HG03354 (cell line): ENCODE measurements around the gene ABCD1.
"Not testable (repeated sequence)": the region's sequence is repeated elsewhere in the genome, so short reads cannot be mapped to it uniquely, and the experiment has no call there.

ENCODE experiments used
- ATAC-seq: cut with Tn5 transposase; IDR thresholded peaks from one replicate; pipeline ENCODE4 v1.9.1; 2021; ENCODE audit warnings: mild to moderate bottlenecking; ENCODE audit not compliant: unreplicated experiment, poor library complexity, severe bottlenecking

ABCD1 gene

GRCh38 chrX:153731117-153731844 lies 6.6 kb downstream of the ABCD1 start:
- ATAC-seq: no peak

- no peak for ATAC-seq
Measured at GRCh38 chrX:153731845-153732215, 7.2 kb downstream of the ABCD1 start.

GRCh38 chrX:153732401-153732800 lies 7.7 kb downstream of the ABCD1 start:
- ATAC-seq: no peak

GRCh38 chrX:153733651-153734240 lies 9.1 kb downstream of the ABCD1 start:
- no peak for ATAC-seq

- no peak for ATAC-seq
Measured at GRCh38 chrX:153734871-153735270, 10.2 kb downstream of the ABCD1 start.

GRCh38 chrX:153735274-153735673 lies 10.6 kb downstream of the ABCD1 start:
- no peak for ATAC-seq

GRCh38 chrX:153736071-153736820 lies 11.6 kb downstream of the ABCD1 start:
- ATAC-seq: no peak

- ATAC-seq: no peak
Measured at GRCh38 chrX:153736871-153737441, 12.3 kb downstream of the ABCD1 start.

- no peak for ATAC-seq
Measured at GRCh38 chrX:153738056-153738605, 13.5 kb downstream of the ABCD1 start.

GRCh38 chrX:153739754-153740486 lies 15.3 kb downstream of the ABCD1 start:
- no peak for ATAC-seq

GRCh38 chrX:153740631-153741222 lies 16.1 kb downstream of the ABCD1 start:
- no peak for ATAC-seq

GRCh38 chrX:153741446-153741845 lies 16.8 kb downstream of the ABCD1 start:
- no peak for ATAC-seq

GRCh38 chrX:153742111-153742510 lies 17.5 kb downstream of the ABCD1 start:
- not testable (repeated sequence) for ATAC-seq

- not testable (repeated sequence) for ATAC-seq
Measured at GRCh38 chrX:153742796-153743467, 18.3 kb downstream of the ABCD1 start.

GRCh38 chrX:153743468-153744209 lies 19.0 kb downstream of the ABCD1 start:
- not testable (repeated sequence) for ATAC-seq

- no peak for ATAC-seq
Measured at GRCh38 chrX:153744210-153745066, 19.8 kb downstream of the ABCD1 start.

GRCh38 chrX:153745067-153745433 lies 20.4 kb downstream of the ABCD1 start:
- not testable (repeated sequence) for ATAC-seq
